ENCODE measurements around the gene CTRB1.
"Not testable (repeated sequence)": the region's sequence is repeated elsewhere in the genome, so short reads cannot be mapped to it uniquely, and the experiment has no call there.

The CTRB1 gene

GRCh38 chr16:75226550-75227360 is 8.0 kb downstream of the CTRB1 start:
- DNase-seq = no peak

- DNase-seq = no peak
Measured at GRCh38 chr16:75227361-75228142, 8.8 kb downstream of the CTRB1 start.

GRCh38 chr16:75228143-75228976 is 9.6 kb downstream of the CTRB1 start:
- no peak for DNase-seq

GRCh38 chr16:75229172-75230031 is 10.6 kb downstream of the CTRB1 start:
- no peak for DNase-seq

GRCh38 chr16:75230471-75231110 is 11.8 kb downstream of the CTRB1 start:
- DNase-seq = no peak

- no peak for DNase-seq
Measured at GRCh38 chr16:75231570-75231969, 12.8 kb downstream of the CTRB1 start.

- DNase-seq = no peak
Measured at GRCh38 chr16:75233611-75233938, 14.8 kb downstream of the CTRB1 start.

- DNase-seq = no peak
Measured at GRCh38 chr16:75234856-75235696, 16.3 kb downstream of the CTRB1 start.

GRCh38 chr16:75235721-75236193 is 17.0 kb downstream of the CTRB1 start:
- DNase-seq = no peak

- DNase-seq = no peak
Measured at GRCh38 chr16:75236232-75236631, 17.4 kb downstream of the CTRB1 start.

- no peak for DNase-seq
Measured at GRCh38 chr16:75236736-75237397, 18.1 kb downstream of the CTRB1 start.

GRCh38 chr16:75237398-75238131 is 18.8 kb downstream of the CTRB1 start:
- no peak for DNase-seq

GRCh38 chr16:75238132-75238852 is 19.5 kb downstream of the CTRB1 start:
- DNase-seq = no peak

- no peak for DNase-seq
Measured at GRCh38 chr16:75238853-75239541, 20.2 kb downstream of the CTRB1 start.

- DNase-seq = no peak
Measured at GRCh38 chr16:75239542-75240122, 20.8 kb downstream of the CTRB1 start.

- not testable (repeated sequence) for DNase-seq
Measured at GRCh38 chr16:75240633-75241032, 21.8 kb downstream of the CTRB1 start.

- DNase-seq = no peak
Measured at GRCh38 chr16:75241412-75241811, 22.6 kb downstream of the CTRB1 start.

- no peak for DNase-seq
Measured at GRCh38 chr16:75241955-75242354, 23.2 kb downstream of the CTRB1 start.

Measured in activated CD8-positive, alpha-beta memory T cell treated with anti-CD3 and anti-CD28 coated beads, Interleukin-2, amount 50 U/mL, for 4 hours (primary cell).